Activated T-cell treated with anti-CD3 and anti-CD28 coated beads, Interleukin-2, amount 50 U/mL, for 48 hours (primary cell): Measurements from ENCODE around the gene ZNF846.
"Not testable (repeated sequence)": the region's sequence is repeated elsewhere in the genome, so short reads cannot be mapped to it uniquely, and the experiment has no call there.

ENCODE experiments used
- DNase-seq, 2 experiments: peaks; one replicate each; pipeline ENCODE4 v3.0.0-alpha.2; 2020

ZNF846 gene

DNA sequence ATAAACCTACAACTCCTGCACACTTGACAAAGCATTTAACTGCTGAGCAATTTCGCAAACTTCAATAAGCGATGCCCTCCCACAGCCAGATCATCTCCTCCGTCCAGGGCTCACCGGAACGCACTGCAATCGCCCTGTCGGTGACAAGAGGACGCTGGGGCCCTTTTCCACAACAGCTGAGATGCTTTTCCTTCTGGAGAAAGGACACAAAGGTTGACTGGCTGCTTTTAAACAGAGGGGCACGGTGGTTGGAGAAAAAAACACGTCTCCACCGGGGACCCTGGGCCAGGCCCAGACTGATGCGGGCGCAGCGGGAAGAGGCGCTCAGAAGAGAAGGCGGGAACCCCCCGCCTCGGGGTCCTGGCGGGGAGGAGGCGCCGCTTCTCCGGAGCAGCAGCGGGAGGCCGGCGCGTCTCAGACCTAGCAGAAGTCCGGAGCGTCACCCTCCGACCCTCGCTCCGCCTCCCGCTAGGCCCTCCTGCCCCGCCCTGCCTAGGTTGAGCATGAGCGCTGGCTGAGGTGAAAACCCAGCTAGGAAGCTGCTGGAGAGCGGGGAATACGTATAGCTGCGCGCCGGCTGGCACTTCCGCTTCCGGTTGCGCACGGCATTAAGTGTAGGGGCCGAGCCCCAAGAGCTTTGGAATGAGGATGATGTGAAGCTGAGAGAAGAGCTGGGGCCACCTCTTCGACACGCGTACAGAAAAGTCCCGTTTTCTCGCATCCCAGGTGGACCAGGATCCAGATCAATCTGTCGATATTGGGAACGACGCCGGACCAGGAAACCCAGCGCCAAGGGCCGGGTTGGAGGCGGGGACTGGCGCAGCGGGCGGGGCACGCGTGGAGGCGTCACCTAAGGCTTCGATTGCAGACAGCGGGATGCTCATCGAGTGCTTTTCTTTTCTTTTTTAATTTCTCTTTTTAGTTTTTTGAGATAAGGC lies at the start of gene ZNF846:
TSS of gene ZNF846 (minus strand) at position 564 of the 938 bp plus-strand sequence. CDS start 3,788 bp downstream, outside the sequence.
- DNase-seq, result peak; percentile 95 to 96

DNA sequence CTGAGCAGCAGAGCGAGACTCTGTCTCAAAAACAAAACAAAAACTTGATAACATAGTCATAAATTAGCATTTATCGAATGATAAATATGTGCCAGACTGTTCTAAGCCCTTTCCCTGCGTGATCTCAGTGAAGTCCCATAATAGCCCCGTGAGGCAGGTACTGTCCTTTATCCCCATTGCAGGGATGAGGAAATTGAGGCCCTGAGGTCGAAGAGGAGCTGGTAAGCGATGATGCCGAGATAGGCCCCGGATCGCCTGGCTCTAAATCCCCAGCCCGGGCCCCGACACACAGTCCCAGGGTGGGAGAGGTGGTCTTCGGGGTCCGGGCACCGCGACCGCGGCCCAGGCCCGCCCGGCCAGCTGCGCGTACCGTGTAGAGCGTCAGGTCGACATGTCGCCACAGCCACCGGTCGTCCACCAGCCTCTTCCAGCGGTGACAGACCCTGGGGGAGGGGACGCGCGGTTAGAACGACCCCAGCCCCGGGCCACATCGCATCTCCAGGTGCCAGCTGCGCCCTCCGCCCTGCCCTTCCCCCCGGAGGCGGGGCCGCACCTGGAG lies 49.7 kb upstream of the ZNF846 start:
- DNase-seq, result no peak

DNA sequence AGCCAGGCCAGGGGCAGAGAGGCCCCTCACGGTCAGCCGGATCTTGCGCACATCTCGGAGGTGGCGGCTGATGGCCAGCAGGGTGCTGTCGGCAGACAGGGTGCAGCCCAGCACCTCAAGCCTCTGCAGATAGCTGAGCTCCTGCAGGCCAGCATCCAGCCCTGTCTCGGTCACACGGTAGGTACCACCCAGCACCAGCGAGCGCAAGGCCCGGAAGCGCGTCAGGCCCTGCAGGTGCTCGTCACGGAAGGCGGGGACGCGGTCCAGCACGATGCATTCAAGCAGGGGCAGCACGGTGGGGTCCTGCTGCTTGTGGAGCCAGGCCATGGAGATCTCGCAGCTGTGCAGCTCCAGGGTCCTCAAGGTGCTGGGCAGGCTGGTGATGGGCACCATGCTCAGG lies 42.6 kb upstream of the ZNF846 start:
- no peak for DNase-seq

DNA sequence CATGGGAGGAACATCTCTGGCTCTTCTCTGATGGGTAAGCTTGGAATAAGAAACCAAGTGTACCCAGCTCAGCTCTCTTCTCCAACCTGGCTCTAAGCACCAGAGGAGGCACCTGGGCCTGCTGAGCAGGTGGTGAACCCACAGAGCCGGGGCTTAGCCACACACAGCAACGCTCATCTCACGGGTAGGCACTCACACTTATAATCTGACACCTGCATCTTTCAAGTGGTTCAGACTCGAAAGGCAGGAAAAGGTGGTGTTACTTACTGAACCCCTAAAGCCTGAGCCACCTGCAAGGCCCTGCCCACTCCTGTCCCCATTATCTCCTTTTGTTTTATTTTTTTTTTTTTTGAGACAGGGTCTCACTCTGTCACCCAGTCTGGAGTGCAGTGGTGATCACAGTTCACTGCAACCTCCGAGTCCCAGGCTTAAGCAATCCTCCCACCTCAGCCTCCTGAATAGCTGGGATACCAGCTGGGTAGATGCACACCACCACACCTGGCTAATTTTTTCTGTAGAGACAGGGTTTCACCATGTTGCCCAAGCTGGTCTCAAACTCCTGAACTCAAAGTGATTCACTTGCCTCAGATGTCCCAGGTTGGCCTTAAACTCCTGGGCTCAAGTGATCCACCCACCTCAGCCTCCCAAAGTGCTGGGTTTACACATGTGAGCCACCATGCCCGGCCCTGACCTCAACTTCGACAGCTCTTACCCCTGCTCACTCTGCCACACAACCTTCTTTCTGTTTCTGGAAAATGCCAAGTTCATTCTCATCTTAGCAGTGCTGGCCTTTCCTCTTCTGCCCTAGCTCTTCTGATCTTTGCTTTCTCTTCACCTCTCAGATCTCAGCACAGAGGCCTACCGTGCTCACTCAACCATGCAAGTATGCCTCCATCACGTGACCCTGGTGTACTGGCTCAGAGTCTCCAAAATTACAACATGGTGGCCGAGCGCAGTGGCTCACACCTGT lies 40.6 kb upstream of the ZNF846 start:
- no peak for DNase-seq

DNA sequence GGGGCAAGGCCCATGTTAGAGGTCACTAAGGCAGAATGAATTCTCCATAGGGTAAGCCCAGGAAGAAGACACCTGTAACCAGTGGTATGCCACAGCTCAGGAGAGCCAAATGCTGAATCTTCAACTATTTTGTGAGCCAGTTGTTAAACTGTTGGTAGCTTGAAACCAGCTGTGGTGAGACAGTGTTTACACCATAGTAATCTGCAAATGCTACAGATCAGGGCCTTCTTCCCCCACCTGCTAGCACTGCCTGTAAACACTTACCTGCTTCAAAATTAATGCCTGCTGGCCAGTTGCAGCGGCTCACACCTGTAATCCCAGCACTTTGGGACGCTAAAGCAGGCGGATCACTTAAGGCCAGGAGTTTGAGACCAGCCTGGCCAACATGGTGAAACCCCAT lies 38.3 kb upstream of the ZNF846 start:
- DNase-seq, result no peak

DNA sequence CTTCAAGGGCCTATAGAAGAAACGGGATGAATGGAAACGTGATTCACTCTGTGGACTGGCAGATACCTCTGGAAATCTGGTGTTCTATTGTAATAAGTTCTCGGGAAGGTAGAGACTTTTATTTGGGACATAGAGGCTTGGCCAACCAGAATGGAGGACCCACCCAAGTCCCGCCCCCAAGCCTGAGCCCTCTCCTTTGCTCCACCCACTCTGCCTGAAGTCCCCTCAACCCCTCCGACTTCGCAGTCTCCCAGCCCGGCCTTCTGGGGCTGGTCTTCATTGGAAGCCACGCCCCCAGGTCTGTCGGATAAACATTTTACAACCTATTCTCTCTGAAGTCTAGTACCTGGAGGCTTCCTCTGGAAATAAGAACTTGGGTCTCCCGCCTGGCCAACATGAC lies 33.4 kb upstream of the ZNF846 start:
- DNase-seq, result no peak

DNA sequence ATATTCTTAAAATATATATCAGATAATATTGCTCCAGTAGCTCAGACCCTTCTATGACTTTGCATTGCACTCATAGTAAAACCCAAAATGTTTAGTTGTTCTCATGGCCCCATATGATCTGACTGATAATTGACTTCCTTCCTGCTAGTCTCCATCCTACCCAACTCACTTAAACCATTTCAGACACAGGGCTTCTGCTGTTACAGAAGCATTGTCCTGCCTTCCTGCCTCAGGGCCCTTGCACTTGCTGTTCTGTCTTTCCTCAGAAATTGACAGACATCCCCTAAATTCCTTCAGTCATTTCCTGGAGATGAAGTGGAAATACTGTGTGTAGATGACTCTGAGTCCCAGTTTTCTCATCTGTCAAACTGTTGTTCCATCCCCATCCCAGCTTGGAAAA lies 30.6 kb upstream of the ZNF846 start:
- no peak for DNase-seq

DNA sequence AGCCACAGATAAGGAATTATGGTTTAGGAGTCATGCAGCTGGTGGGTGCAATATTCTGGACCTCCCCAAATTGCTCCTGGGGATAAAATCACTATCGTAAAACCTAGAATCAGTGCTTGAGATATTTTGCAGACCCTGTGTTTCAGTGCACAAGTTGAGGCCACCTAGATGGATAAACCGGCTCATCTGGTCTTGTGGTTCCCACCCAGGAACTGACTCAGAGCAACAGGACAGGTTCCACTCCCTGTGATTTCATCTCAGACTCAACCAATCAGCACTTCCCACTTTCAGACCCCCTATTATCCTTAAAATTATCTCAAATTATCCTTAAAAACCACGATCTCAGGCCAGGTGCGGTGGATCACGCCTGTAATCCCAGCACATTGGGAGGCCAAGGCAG lies 29.3 kb upstream of the ZNF846 start:
- no peak for DNase-seq

DNA sequence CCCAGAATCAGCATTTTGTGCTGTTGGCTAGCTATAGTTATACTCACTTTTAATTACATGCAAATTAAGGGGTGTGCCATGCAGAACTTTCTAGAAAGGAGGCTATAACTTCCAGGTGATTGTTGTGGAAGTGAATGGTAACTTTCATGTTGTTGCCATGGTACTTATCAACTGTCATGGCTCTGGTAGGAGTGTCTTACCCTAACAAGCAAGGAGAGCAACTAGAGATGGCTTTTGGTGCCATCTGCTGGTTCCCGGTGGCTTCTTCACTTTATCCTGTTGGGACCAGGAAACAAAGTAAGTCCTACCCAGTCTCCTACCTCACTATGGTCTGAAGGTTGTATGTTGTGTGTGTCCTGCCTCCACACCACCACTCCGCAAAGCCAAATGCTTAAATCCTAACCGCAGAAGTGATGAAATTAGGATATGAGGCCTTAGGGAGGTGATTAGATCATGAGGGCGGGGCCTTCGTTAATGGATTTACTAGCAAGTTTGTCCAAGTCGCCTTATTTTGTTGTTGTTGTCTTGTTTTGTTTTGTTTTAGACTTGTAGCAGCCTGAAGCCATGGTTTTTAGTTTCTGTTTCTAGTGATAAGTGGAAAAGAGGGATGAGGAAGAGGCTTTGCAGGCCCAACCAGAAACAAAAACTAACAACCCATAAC lies 27.7 kb upstream of the ZNF846 start:
- DNase-seq, result peak; percentile 89 to 90

DNA sequence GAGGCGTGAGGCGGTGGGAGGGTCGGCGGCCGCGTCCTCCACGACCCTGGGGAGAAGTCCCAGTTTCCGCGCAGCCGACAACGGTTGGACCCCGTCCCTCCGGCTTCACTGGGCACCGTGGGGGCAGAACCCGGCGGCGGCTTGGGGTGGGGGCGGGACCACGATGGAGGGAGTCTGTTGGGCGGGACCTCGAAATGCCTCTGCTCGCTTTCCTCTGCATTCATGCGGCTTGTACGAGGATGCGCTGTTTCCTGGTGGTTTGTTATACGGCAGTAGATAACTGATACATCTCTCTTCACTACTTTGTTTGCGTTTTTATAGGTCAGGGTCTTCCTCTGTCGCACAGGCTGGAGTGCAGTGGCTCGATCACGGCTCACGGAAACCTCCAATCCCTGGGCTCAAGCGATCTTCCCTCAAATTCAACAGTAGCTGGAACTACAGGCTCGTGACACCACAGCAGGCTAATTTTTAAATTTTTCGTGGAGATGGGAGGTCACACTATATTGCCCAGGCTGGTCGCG lies 24.6 kb upstream of the ZNF846 start:
- peak in 1 of 2 experiments; percentile 78 for DNase-seq

DNA sequence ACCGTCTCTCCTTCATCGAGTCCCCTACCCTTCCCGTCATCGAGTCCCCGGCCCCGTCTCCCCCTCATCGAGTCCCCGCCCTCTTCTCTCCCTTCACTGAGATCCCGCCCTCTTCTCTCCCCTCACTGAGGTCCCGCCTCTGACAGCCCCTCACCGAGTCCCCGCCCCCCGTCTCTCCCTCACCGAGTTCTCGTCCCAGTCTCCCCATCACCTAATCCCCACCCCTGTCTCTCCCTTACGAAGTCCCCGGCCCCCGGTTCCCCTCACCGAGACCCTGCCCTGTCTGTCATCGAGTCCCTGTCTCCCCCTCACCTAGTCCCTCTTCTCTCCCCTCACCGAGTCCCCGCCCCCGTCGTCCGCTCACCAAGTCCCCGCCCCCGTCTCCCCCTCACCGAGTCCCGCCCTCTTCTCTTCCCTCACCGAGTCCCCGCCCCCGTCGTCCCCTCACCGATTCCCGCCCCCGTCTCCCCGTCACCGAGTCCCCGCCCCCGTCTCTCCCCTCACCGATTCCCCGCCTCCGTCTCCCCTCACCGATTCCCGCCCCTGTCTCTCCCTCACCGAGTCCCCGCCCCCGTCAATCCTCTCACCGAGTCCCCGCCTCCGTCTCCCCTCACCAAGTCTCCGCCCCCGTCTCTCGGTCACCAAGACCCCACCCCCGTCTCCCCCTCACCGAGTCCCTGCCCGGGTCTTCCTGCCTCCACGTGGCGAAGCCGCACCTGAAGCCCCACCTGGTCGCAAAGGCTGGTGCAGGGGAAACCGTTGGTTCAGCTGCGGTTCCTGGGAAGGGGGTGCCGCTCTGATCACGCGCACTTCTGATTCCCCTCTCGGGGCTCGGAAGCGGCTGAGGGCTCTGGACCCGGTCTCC lies 23.9 kb upstream of the ZNF846 start:
- peak; percentile 92 to 93 for DNase-seq

DNA sequence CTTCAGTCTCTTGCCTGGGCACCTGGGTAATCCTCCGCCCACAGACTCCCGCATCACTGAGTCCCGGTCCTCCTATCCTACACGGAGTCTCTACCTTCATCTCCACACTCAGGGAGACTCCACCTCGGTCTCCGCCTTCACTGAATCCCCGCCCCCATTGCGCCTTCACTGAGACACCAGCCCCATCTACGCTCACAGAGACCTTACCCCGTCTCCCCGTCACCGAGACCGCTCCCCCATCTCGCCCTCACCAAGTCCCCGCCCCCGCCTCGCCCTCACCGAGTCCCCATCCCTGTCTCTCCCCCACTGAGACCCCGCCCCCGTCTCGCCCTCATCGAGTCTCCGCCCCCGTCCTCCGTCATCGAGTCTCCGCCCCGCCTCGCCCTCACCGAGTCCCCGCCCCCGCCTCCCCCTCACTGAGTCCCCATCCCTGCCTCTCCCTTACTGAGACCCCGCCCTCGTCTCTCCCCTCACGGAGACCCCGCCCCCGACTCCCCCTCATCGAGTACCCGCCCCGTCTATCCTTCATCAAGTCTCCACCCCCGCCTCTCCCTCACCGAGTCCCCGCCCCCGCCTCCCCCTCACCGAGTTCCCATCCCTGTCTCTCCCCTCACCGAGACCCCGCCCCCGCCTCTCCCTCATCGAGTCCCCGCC lies 23.1 kb upstream of the ZNF846 start:
- peak; percentile 92 to 95 for DNase-seq

DNA sequence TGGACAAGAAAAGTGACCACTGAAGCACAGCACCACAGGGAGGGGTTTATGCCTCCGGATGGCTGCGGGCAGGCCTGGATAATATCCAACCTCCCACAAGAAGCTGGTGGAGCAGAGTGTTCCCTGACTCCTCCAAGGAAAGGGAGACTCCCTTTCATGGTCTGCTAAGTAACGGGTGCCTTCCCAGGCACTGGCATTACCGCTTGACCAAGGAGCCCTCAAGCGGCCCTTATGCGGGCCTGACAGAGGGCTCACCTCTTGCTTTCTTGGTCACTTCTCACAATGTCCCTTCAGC lies 22.5 kb upstream of the ZNF846 start:
- DNase-seq, result not testable (repeated sequence)

DNA sequence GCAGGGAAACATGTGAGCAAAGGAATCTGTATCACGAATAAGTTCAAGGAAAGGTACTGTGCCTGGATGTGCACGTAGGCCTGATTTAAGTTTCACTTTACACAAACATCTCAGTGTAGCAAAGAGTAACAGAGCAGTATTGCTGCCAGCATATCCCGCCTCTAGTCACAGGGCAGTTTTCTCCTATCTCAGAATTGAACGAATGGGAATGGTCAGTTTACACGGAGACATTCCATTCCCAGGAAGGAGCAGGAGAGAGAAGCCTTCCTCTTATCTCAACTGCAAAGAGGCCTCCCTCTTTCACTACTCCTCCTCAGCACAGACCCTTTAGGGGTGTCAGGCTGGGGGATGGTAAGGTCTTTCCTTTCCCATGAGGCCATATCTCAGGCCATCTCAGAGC lies 21.0 kb upstream of the ZNF846 start:
- not testable (repeated sequence) for DNase-seq

DNA sequence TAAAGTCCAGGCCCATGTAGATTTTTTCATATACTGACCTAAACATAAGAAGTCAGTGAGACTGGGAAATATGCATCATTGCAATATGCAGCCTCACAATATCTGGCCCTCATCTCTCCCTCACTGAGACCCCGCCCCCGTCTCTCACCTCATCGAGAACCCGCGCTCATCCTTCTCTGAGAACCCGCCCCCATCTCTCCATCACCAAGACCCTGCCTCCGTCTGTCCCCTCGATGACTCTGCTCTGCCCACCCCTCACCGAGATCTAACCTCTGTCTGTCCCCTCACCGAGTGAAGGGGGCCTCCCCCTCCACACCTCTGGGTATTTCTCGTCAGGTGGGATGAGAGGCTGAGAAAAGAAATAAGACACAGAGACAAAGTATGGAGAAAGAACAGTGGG lies 20.5 kb upstream of the ZNF846 start:
- DNase-seq, result no peak

DNA sequence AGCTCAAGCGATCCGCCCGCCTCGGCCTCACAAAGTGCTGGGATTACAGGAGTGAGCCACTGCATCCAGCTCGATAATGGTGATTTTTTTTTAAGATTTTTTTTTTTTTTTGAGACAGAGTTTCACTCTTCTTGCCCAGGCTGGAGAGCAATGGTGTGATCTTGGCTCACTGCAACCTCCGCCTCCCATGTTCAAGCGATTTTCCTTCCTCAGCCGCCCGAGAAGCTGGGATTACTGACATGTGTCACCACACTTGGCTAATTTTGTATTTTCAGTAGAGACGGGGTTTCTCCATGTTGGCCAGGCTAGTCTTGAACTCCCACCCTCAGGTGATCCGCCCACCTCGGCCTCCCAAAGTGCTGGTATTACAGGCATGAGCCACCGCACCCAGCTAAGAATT lies 20.1 kb upstream of the ZNF846 start:
- DNase-seq, result not testable (repeated sequence)

DNA sequence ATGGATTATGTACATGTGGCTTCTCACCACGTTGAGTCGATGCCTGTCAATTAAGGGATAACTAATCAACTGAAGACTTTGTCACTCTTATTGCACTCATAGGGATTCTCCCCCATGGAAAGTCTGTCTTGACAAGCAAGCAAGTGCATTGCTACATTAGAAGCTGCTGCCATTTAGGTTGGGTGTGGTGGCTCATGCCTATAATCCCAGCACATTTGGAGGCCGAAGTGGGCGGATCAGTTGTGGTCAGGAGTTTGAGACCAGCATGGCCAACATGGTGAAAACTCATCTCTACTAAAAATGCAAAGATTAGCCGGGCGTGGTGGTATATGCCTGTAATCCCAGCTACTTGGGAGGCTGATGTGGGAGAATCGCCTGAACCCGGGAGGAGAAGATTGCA lies 18.3 kb upstream of the ZNF846 start:
- DNase-seq, result no peak

DNA sequence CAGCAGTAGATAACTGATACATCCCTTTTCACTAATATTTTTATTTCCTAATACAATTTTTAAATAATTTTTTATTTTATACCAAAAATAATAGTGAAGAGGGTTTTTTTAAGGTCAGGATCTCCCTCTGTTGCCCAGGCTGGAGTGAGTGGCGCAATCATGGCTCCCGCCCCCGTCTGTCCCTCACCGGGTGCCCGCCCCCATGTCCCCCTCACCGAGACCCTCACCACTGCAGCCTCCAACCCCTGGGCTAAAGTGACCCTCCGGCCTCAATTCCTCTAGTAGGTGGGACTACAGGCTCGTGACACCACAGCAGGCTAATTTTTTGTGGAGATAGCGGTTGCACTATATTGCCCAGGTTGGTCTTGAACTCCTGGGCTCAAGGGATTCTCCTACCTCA lies 17.8 kb upstream of the ZNF846 start:
- no peak for DNase-seq

DNA sequence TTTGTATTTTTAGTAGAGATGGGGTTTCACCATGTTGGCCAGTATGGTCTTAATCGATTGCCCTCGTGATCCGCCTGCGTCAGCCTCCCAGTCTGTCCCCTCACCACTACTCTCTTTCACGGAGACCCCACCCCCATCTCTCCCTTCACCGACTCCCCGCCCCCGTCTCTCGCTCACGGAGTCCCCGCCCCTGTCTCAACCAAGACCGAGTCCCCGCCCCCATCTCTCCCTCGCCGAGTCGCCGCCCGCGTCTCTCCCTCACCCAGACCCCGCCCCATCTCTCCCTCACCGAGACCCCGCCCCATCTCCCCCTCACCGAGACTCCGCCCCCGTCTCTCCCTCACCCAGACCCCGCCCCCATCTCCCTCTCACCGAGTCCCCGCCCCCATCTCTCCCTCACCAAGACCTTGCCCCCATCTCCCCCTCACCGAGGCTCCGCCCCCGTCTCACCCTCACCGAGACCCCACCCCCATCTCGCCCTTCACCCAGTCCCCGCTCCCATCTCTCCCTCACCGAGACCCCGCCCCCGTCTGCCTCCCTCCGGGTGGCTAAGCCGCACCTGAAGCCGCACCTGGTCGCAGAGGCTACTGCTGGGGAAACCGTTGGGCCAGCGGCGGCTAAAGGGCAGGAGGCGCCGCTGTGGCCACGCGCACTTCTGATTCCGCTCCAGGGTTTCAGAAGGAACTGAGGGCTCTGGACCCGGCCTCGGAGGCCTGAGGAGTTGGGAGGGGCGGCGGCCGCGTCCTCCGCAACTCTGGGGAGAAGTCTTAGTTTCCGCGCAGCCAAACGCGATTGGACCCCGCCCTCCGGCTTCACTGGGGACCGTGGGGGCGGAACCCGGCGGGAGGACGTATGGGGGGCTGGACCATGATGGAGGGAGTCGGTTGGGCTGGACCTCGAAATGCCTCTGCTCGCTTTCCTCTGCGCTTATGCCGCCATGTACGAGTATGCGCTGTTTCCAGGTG lies 17.1 kb upstream of the ZNF846 start:
- DNase-seq, result peak; percentile 97

DNA sequence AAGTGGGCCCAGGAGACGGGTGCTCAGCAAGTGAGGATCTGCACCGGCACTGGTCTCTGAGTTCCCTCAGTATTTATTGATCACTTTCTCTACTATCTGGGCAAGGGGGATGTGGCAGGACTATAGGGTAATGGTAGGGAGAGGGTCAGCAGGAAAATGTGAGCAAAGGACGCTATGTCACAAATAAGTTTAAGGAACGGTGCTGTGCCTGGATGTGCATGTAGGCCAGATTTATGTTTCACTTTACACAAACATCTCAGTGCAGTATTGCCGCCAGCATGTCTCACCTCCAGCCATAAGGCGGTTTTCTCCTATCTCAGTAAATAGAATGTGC lies 15.6 kb upstream of the ZNF846 start:
- DNase-seq, result not testable (repeated sequence)
